Effector memory CD4-positive, alpha-beta T cell (primary cell): ENCODE results near the gene PARN.

Source experiments
- DNase-seq, 3 donors: peaks; one replicate each; pipeline ENCODE4 v3.0.0-alpha.2; 2020
- H3K27ac ChIP-seq: 2 replicates; pipeline ENCODE4 v1.7.0; 2013; ENCODE audit warnings: mild to moderate bottlenecking, low read length, moderate library complexity; ENCODE audit not compliant: insufficient read depth, poor library complexity, severe bottlenecking
- H3K27me3 ChIP-seq: replicated peaks from 2 replicates; pipeline ENCODE4 v1.7.0; 2013; ENCODE audit warnings: mild to moderate bottlenecking, low read length; ENCODE audit not compliant: insufficient read depth, control insufficient read depth, poor library complexity, severe bottlenecking
- H3K36me3 ChIP-seq: 2 replicates; pipeline ENCODE4 v1.7.0; 2013; ENCODE audit warnings: mild to moderate bottlenecking, low read length, moderate library complexity; ENCODE audit not compliant: control insufficient read depth, insufficient read depth
- H3K4me1 ChIP-seq: 2 replicates; pipeline ENCODE4 v1.7.0; 2013; ENCODE audit warnings: low read length, mild to moderate bottlenecking; ENCODE audit not compliant: control insufficient read depth, insufficient read depth, poor library complexity, severe bottlenecking
- H3K4me3 ChIP-seq: 2 replicates; pipeline ENCODE4 v1.7.0; 2013; ENCODE audit warnings: low read length, low read depth, mild to moderate bottlenecking; ENCODE audit not compliant: insufficient read depth, poor library complexity, severe bottlenecking
- H3K9me3 ChIP-seq: 2 replicates; pipeline ENCODE4 v1.7.0; 2013; ENCODE audit warnings: mild to moderate bottlenecking, low read length, moderate library complexity; ENCODE audit not compliant: control insufficient read depth
- total RNA-seq, 3 donors: gene quantifications; one replicate each; lab custom pipeline; 2026; lab: John Stamatoyannopoulos, UW

The PARN gene
- total RNA-seq, result 54.3 to 66.6 (median 60.3) reads per million in 3 donors

- Histone ChIP-seq H3K9me3 (no peaks in the 10 kb centered on the region), H3K36me3 (peaks cover 31% of the 10 kb centered on the region), H3K27ac (peak within 1 kb of the TSS; percentile 84), H3K4me1 (peaks cover 34% of the 10 kb centered on the region), H3K27me3 (no peaks in the 10 kb centered on the region), H3K4me3 (peak within 1 kb of the TSS; percentile 83)
- DNase-seq, result peak; percentile 93 to 97 (median 96)
Measured at GRCh38 chr16:14629919-14630619, at the start of gene PARN. Gene PARN, minus strand, starts transcription at chr16:14630260. Its CDS starts 135 bp downstream, at chr16:14630125.

- Histone ChIP-seq H3K9me3 (no peaks in the 10 kb centered on the region), H3K27ac (no peak overlapping the region), H3K4me3 (no peak overlapping the region), H3K36me3 (no peaks in the 10 kb centered on the region), H3K4me1 (no peaks in the 10 kb centered on the region), H3K27me3 (no peaks in the 10 kb centered on the region)
- DNase-seq, result no peak
Measured at GRCh38 chr16:14678748-14679497, 48.9 kb upstream of the PARN start.

- no peaks in the 10 kb centered on the region for H3K27me3 ChIP-seq
- H3K27ac ChIP-seq, result no peak overlapping the region
- H3K4me1 ChIP-seq, result no peaks in the 10 kb centered on the region
- no peak overlapping the region for H3K4me3 ChIP-seq
- DNase-seq, result no peak
- no peaks in the 10 kb centered on the region for H3K9me3 ChIP-seq
- H3K36me3 ChIP-seq, result no peaks in the 10 kb centered on the region
Measured at GRCh38 chr16:14677627-14678026, 47.6 kb upstream of the PARN start.

- no peak overlapping the region for H3K27ac ChIP-seq
- H3K27me3 ChIP-seq, result no peaks in the 10 kb centered on the region
- H3K4me1 ChIP-seq, result no peaks in the 10 kb centered on the region
- H3K36me3 ChIP-seq, result no peaks in the 10 kb centered on the region
- no peak overlapping the region for H3K4me3 ChIP-seq
- no peak for DNase-seq
- H3K9me3 ChIP-seq, result no peaks in the 10 kb centered on the region
Measured at GRCh38 chr16:14676633-14677032, 46.6 kb upstream of the PARN start.

GRCh38 chr16:14672403-14672971 is 42.4 kb upstream of the PARN start:
- no peaks in the 10 kb centered on the region for H3K27me3 ChIP-seq
- H3K27ac ChIP-seq, result no peak overlapping the region
- DNase-seq, result no peak
- no peak overlapping the region for H3K4me3 ChIP-seq
- H3K36me3 ChIP-seq, result peaks cover 9% of the 10 kb centered on the region
- no peaks in the 10 kb centered on the region for H3K9me3 ChIP-seq
- no peaks in the 10 kb centered on the region for H3K4me1 ChIP-seq

GRCh38 chr16:14669776-14670175 is 39.7 kb upstream of the PARN start:
- peaks cover 31% of the 10 kb centered on the region for H3K36me3 ChIP-seq

GRCh38 chr16:14668556-14669223 is 38.6 kb upstream of the PARN start:
- H3K27me3 ChIP-seq, result no peaks in the 10 kb centered on the region
- no peaks in the 10 kb centered on the region for H3K9me3 ChIP-seq
- H3K36me3 ChIP-seq, result peaks cover 42% of the 10 kb centered on the region
- H3K4me1 ChIP-seq, result no peaks in the 10 kb centered on the region
- H3K27ac ChIP-seq, result no peak overlapping the region
- no peak for DNase-seq
- no peak overlapping the region for H3K4me3 ChIP-seq

More at GRCh38 chr16:14669776-14670175, 39.7 kb upstream of the PARN start:
- Histone ChIP-seq H3K4me1 (no peaks in the 10 kb centered on the region), H3K9me3 (no peaks in the 10 kb centered on the region), H3K27me3 (no peaks in the 10 kb centered on the region), H3K27ac (no peak overlapping the region), H3K4me3 (no peak overlapping the region)
- no peak for DNase-seq

GRCh38 chr16:14667347-14668266 is 37.5 kb upstream of the PARN start:
- no peak for DNase-seq
- no peaks in the 10 kb centered on the region for H3K4me1 ChIP-seq
- no peaks in the 10 kb centered on the region for H3K9me3 ChIP-seq
- peaks cover 50% of the 10 kb centered on the region for H3K36me3 ChIP-seq
- H3K27ac ChIP-seq, result no peak overlapping the region
- no peak overlapping the region for H3K4me3 ChIP-seq
- no peaks in the 10 kb centered on the region for H3K27me3 ChIP-seq

- no peak for DNase-seq
- H3K4me3 ChIP-seq, result no peak overlapping the region
- H3K4me1 ChIP-seq, result no peaks in the 10 kb centered on the region
- H3K36me3 ChIP-seq, result peaks cover 44% of the 10 kb centered on the region
- no peak overlapping the region for H3K27ac ChIP-seq
- H3K9me3 ChIP-seq, result no peaks in the 10 kb centered on the region
- H3K27me3 ChIP-seq, result no peaks in the 10 kb centered on the region
Measured at GRCh38 chr16:14658063-14658462, 28.0 kb upstream of the PARN start.
